SU-DHL-6 (cell line): ENCODE measurements around the gene GLI2.

Source experiments
- H2AFZ ChIP-seq: fragments of 200-600 bp; sonication (generic); 2 replicates; pipeline ENCODE4 v1.6.1; 2014; ENCODE audit warnings: low read depth, mild to moderate bottlenecking, moderate library complexity, mixed read lengths, antibody characterized with exemption, low read length; ENCODE audit not compliant: severe bottlenecking
- H3F3A ChIP-seq: fragments of 200-600 bp; shearing (Covaris generic); 2 replicates; pipeline ENCODE4 v1.6.0; 2016; ENCODE audit warnings: antibody characterized with exemption, mild to moderate bottlenecking; ENCODE audit not compliant: insufficient read depth
- H3K27ac ChIP-seq: fragments of 200-600 bp; sonication (generic); 2 replicates; pipeline ENCODE4 v1.5.1; 2016; ENCODE audit warnings: low read depth, mild to moderate bottlenecking, low read length, moderate library complexity, mixed read lengths
- H3K27me3 ChIP-seq: fragments of 200-600 bp; sonication (generic), shearing (Covaris generic); 2 replicates; pipeline ENCODE4 v1.6.0; 2014; ENCODE audit warnings: mild to moderate bottlenecking, low read length
- H3K36me3 ChIP-seq: fragments of 200-600 bp; sonication (generic); 2 replicates; pipeline ENCODE4 v1.6.1; 2014; ENCODE audit warnings: mild to moderate bottlenecking, low read length, mixed read lengths
- H3K4me2 ChIP-seq: fragments of 300-600, 200-600 bp; shearing (Covaris generic), sonication (generic); 2 replicates; pipeline ENCODE4 v1.6.0; 2014; ENCODE audit warnings: low read length, low read depth, mild to moderate bottlenecking; ENCODE audit not compliant: poor library complexity, severe bottlenecking
- H3K4me3 ChIP-seq: fragments of 200-600 bp; sonication (generic); 2 replicates; pipeline ENCODE4 v1.5.1; 2014; ENCODE audit warnings: antibody characterized with exemption, low read length, mild to moderate bottlenecking, mixed read lengths; ENCODE audit not compliant: insufficient read depth, poor library complexity, severe bottlenecking
- H3K79me2 ChIP-seq: fragments of 200-600 bp; sonication (generic); 2 replicates; pipeline ENCODE4 v1.6.1; 2014; ENCODE audit warnings: mild to moderate bottlenecking, low read length, moderate library complexity; ENCODE audit not compliant: insufficient read depth
- H3K9ac ChIP-seq: fragments of 200-600 bp; sonication (generic); 2 replicates; pipeline ENCODE4 v1.7.0; 2014; ENCODE audit warnings: mild to moderate bottlenecking, low read length
- H3K9me2 ChIP-seq: fragments of 200-600 bp; sonication (generic); replicated peaks from 2 replicates; pipeline ENCODE4 v1.6.1; 2014; ENCODE audit warnings: low read length; ENCODE audit not compliant: insufficient read depth
- H3K9me3 ChIP-seq: fragments of 200-600 bp; sonication (generic); 2 replicates; pipeline ENCODE4 v1.6.1; 2014; ENCODE audit warnings: low read length, mixed read lengths; ENCODE audit not compliant: insufficient read depth
- H4K20me1 ChIP-seq: fragments of 200-600 bp; sonication (generic); 2 replicates; pipeline ENCODE4 v1.6.1; 2014; ENCODE audit warnings: low read depth, mild to moderate bottlenecking, antibody characterized with exemption, low read length, moderate library complexity, mixed read lengths
- CTCF ChIP-seq: fragments of 200-600 bp; sonication (generic); IDR thresholded peaks from one replicate; pipeline ENCODE4 v1.5.1; 2017; ENCODE audit warnings: antibody characterized with exemption, mild to moderate bottlenecking, low read length, moderate library complexity; ENCODE audit not compliant: insufficient read depth, poor library complexity, severe bottlenecking
- EZH2phosphoT487 ChIP-seq: fragments of 200-600 bp; sonication (generic), shearing (Covaris generic); conservative IDR thresholded peaks from 2 replicates; pipeline ENCODE4 v1.6.1; 2018; ENCODE audit warnings: mild to moderate bottlenecking, antibody characterized with exemption, low read length, moderate library complexity, mixed read lengths

GLI2 gene

GRCh38 chr2:120783969-120784372, 48.3 kb downstream of the GLI2 start:
- Histone ChIP-seq H4K20me1 (no peaks in the 10 kb centered on the region), H3K9me2 (no peaks in the 10 kb centered on the region), H3F3A (no peaks in the 10 kb centered on the region), H3K4me2 (no peak overlapping the region), H3K9me3 (no peaks in the 10 kb centered on the region), H3K27ac (no peak overlapping the region), H3K4me3 (no peak overlapping the region), H3K36me3 (no peaks in the 10 kb centered on the region), H2AFZ (no peak overlapping the region), H3K9ac (no peak overlapping the region), H3K27me3 (no peaks in the 10 kb centered on the region), H3K79me2 (no peaks in the 10 kb centered on the region)
- no peak for TF ChIP-seq EZH2phosphoT487
- no peak for TF ChIP-seq CTCF
